Stimulated activated CD8-positive, alpha-beta memory T cell treated with anti-CD3 and anti-CD28 coated beads, Interleukin-7, amount 100 ng/mL, for 4 hours (primary cell): Measurements from ENCODE around the gene PARD3.

Experiments used
- DNase-seq, 2 donors: peaks; one replicate each; pipeline ENCODE4 v3.0.0-alpha.2; 2020; ENCODE audit warnings: low read depth in 2 of 2

PARD3 gene

GRCh38 chr10:34187201-34187600 is 627.9 kb downstream of the PARD3 start:
- DNase-seq = no peak

DNA sequence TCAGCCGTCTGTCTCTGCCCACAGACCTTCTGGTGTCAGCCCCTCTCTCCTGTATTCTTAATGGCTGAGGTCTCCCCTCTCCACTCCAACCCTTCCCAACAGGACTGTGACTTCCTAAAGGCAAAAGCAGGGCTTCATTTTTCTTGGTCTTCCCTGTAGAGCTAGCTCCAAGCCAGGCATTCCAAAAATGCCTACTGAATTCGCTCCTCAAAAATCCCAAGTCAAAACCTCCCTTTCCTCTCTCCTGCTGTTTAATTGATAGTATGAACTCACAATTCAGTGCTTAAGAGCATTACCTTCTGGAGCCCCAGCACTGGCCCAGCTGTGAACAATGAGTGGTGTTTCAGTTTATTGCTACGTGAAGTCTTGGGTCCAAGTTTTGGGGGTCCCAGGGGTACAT is 628.4 kb downstream of the PARD3 start:
- no peak for DNase-seq

GRCh38 chr10:34185998-34186397 is 629.1 kb downstream of the PARD3 start:
- no peak for DNase-seq

DNA sequence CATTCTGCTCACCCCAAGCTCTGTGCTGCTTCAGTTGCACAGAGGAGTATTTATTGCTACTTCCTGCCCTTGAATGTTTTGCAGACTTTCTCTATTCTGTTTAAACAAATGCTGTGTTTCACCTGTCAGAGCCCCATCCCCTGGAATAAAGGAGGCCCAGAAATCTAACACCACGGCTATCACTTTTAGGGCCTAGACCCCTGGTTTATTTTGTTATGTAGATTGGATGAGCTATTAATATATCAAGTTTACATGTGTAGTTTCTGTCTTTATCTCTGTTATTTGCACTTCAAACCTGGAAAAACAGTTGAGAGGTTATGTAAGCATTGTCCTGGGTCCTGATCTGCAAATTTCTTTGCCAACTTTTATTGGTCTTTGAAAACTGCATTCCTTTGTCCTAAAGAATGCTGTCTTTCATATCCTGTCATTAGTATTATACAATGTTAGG is 630.1 kb downstream of the PARD3 start:
- no peak for DNase-seq

- no peak for DNase-seq
Measured at GRCh38 chr10:34184397-34184796, 630.7 kb downstream of the PARD3 start.

DNA sequence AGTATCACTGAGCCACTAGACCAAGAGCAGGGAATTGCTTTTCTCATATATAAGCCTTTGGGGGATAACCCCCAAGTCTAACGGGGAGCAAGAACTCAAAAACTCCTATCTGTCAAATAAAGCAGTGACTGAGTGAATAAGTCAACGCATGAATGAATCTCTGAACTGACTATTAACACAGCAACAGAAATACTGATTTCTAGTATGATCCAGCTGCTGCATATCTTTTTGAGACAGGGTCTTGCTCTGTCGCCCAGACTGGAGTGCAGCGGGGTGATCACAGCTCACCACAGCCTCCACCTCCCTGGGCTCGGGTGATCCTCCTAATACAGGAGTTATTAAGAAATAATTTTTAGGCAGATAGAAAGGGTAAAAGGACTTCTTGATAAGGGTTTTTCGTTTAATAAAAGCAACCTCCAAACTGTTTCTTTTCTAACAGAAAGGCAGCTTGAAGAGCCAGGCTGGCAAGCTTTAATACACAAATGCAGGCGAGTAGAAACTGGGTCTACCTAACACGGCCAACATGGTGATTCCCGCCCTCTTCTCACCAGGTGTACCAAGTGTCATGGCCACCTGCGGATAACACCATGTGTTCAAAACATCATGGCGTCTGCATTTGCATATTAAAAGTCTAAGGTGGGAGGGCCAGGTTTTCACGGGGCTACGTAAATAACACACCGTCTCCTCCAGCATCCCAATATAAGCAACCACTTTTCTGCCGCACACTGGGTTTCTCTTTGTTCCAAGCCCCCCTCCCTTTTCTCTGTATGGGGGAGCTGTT is 631.9 kb downstream of the PARD3 start:
- DNase-seq = no peak

GRCh38 chr10:34181553-34182300 is 633.4 kb downstream of the PARD3 start:
- DNase-seq = no peak

DNA sequence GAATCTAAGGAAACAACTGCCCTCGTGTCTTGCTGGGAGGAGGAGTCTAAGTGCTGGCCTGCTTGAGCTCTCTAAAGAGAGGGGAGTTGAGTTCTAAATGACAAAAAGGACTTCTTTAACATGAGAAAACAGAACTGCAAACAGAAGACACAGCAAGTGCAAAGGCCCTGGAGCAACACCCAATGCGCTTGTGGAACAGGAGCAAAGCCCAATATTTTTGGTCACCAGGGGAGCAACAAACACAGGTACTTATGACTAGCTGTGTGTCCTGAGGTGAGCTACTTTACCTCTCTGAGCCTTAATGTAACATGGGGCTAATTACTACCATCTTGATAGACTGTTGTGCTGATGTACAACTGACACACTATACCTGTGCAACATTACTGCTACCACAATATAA is 634.3 kb downstream of the PARD3 start:
- no peak for DNase-seq

DNA sequence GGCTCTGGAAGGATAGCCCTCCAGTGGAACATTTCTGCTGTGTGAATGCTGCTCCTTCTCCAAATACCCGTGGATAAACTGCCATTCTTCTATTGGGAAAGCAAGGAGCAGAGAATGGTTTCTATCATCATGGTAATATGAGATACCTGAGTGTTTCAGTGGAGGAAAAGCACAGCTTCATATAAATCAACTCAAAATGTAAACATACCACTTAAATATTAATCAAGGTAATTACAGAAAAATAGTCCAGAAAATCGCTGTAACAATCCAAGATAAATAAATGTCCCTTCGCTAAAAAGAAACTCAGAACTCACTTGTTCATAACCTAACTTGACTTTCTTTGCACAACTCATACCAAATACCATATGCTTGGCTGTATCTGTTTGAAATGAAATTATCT is 635.8 kb downstream of the PARD3 start:
- DNase-seq = no peak

DNA sequence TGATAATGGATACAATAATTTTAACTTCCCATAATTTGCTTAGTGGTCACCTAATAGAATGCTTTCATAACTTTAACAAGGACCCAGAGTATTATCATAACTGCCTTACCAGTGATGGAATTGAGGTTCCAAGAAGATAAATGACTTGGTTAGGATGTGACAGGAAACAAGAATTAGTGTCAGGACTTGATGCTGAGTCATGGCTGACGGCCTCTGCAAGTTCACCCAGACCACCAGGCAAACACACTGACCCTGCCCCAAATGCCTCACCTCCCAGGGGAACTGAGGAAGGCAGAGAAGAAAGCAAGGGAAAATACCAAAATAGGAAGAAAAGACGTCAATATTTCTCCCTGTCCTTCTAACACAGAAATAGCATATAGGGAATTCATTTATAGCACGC is 636.3 kb downstream of the PARD3 start:
- DNase-seq = no peak

- no peak for DNase-seq
Measured at GRCh38 chr10:34178196-34178595, 636.9 kb downstream of the PARD3 start.

- DNase-seq = no peak
Measured at GRCh38 chr10:34177445-34177844, 637.7 kb downstream of the PARD3 start.

DNA sequence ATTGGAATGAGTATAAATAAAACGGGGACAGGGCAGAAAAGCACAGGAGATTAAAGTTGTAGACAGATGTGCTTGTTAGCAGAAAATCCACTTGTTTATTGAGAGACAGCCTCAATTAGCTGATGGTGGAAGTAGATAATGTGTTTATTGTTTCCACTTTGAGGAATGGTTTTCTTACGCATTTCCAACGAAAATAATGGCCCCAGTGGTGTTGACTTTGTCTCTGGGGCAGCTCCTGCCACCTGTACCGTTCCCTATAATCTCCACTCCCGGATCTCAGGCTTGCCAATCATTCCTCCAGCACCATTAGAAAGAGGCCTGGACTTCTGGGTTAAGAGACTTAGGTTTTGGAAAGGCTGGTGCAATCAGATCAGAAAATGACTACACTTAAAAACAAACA is 638.7 kb downstream of the PARD3 start:
- no peak for DNase-seq

GRCh38 chr10:34175121-34175520 is 640.0 kb downstream of the PARD3 start:
- DNase-seq = no peak

- DNase-seq = no peak
Measured at GRCh38 chr10:34172936-34173533, 642.1 kb downstream of the PARD3 start.

GRCh38 chr10:34171957-34172527 is 643.1 kb downstream of the PARD3 start:
- DNase-seq = no peak

DNA sequence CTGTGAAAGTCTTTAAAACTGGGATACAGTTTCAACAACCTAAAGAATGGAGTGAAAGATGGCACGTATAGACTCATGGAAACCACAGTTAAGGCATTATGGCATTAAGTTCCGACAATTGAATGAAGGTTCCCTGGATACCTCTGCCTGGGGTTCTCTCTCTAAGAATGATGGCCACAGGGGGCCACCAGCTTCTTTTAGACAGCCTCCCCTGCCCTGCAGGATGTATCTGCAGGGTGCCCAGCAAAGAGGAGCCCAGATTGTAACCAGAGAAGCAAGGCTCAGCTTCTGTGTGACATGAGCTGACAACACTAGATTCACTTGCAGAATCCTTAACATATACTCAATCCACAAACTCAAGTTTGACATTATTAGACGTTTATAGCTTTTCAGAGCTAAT is 645.4 kb downstream of the PARD3 start:
- no peak for DNase-seq

- DNase-seq = no peak
Measured at GRCh38 chr10:34169131-34169530, 646.0 kb downstream of the PARD3 start.

DNA sequence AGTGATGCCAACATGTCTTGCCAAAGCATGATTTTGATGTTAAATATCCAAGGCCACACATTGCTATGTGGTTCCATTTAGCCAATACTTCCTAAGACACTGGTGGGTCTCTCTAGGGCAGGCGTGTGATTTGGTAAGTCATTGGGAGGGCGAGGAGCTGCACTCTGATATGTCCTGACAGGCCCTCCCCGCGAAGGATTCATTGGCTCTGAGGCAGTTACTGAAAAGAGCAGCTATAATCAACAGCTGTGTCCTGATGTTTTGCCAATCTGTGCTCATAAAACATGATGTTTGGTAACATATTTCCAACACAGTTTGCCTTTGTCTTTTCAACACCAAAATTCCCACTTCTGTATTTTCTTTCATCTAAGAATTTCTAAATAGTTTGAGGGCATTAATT is 646.7 kb downstream of the PARD3 start:
- no peak for DNase-seq

GRCh38 chr10:34166823-34167222 is 648.3 kb downstream of the PARD3 start:
- no peak for DNase-seq

DNA sequence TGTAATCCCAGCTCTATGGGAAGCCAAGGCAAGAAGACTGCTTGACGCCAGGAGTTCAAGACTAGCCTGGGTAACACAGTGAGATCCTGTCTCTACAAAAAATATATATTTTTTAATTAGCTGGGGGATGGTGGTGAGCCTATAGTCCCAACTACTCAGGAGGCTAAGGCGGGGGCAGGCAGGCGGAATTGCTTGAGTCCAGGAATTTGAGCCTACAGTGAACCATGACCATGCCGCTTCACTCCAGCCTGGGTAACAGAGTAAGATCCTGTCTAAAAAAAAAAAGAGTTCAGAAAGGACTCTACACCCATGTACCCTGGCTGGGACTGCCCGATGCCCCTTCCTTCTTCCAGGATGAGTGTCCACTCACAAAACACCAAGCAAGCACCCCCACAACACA is 648.7 kb downstream of the PARD3 start:
- no peak for DNase-seq

GRCh38 chr10:34164029-34164428 is 651.1 kb downstream of the PARD3 start:
- DNase-seq = no peak
